ENCODE measurements around the gene FKBP11. TPM values are rescaled to one million over a fixed set of nuclear protein-coding genes. Genes with fewer than 3 reads are reported as not detected.

Gene FKBP11
- total RNA-seq, 3 donors from 2014 or later, result 3.7 to 15.7 (median 13.5) TPM

GRCh38 chr12:48968467-48968866 lies 43.2 kb upstream of the FKBP11 start:
- H3K9me3 ChIP-seq, result no peaks in the 10 kb centered on the region
- H3K4me1 ChIP-seq, result peaks cover 5 to 8% of the 10 kb centered on the region in 2 donors
- no peaks in the 10 kb centered on the region for H3K36me3 ChIP-seq
- no peak overlapping the region for H3K4me3 ChIP-seq
- no peak for DNase-seq (ENCODE audit: low spot score in 2 of 2)
- peaks cover 12 to 42% of the 10 kb centered on the region in 2 donors for H3K27me3 ChIP-seq
- intact Hi-C loops (cut with DNase I; ENCODE audit: low total_unique reads), result no loop called here
- H3K27ac ChIP-seq, result no peak overlapping the region
- no peak for TF ChIP-seq POLR2AphosphoS5 (IDR thresholded peaks at IDR 0.05)
- TF ChIP-seq CTCF (IDR thresholded peaks at IDR 0.05), result no peak
- TF ChIP-seq POLR2A (IDR thresholded peaks at IDR 0.05), result no peak

GRCh38 chr12:48967991-48968390 lies 42.7 kb upstream of the FKBP11 start:
- intact Hi-C loops (cut with DNase I; ENCODE audit: low total_unique reads), result no loop called here
- no peak for TF ChIP-seq POLR2AphosphoS5 (IDR thresholded peaks at IDR 0.05)
- TF ChIP-seq POLR2A (IDR thresholded peaks at IDR 0.05), result no peak
- peaks cover 5 to 8% of the 10 kb centered on the region in 2 donors for H3K4me1 ChIP-seq
- no peak for DNase-seq (ENCODE audit: low spot score in 2 of 2)
- no peak overlapping the region for H3K27ac ChIP-seq
- H3K4me3 ChIP-seq, result no peak overlapping the region
- H3K9me3 ChIP-seq, result no peaks in the 10 kb centered on the region
- H3K27me3 ChIP-seq, result peaks cover 12 to 38% of the 10 kb centered on the region in 2 donors
- no peaks in the 10 kb centered on the region for H3K36me3 ChIP-seq

GRCh38 chr12:48966177-48966895 lies 41.0 kb upstream of the FKBP11 start:
- peaks cover 12 to 21% of the 10 kb centered on the region in 2 donors for H3K27me3 ChIP-seq
- H3K36me3 ChIP-seq, result no peaks in the 10 kb centered on the region
- H3K27ac ChIP-seq, result no peak overlapping the region
- intact Hi-C loops (cut with DNase I; ENCODE audit: low total_unique reads), result no loop called here
- H3K4me3 ChIP-seq, result no peak overlapping the region
- no peaks in the 10 kb centered on the region for H3K9me3 ChIP-seq
- H3K4me1 ChIP-seq, result peaks cover 5 to 8% of the 10 kb centered on the region in 2 donors
- no peak for DNase-seq (ENCODE audit: low spot score in 2 of 2)
- TF ChIP-seq CTCF (IDR thresholded peaks at IDR 0.05), result no peak
- no peak for TF ChIP-seq POLR2AphosphoS5 (IDR thresholded peaks at IDR 0.05)
- no peak for TF ChIP-seq POLR2A (IDR thresholded peaks at IDR 0.05)

GRCh38 chr12:48965298-48965838 lies 40.1 kb upstream of the FKBP11 start:
- TF ChIP-seq POLR2AphosphoS5 (IDR thresholded peaks at IDR 0.05) (no peak), POLR2A (IDR thresholded peaks at IDR 0.05) (no peak), CTCF (IDR thresholded peaks at IDR 0.05) (no peak)
- no peak overlapping the region for H3K4me3 ChIP-seq
- H3K9me3 ChIP-seq, result no peaks in the 10 kb centered on the region
- no peak for DNase-seq (ENCODE audit: low spot score in 2 of 2)
- no peaks in the 10 kb centered on the region for H3K36me3 ChIP-seq
- peaks cover 8 to 11% of the 10 kb centered on the region in 2 donors for H3K27me3 ChIP-seq
- peaks cover 5 to 7% of the 10 kb centered on the region in 2 donors for H3K4me1 ChIP-seq
- intact Hi-C loops (cut with DNase I; ENCODE audit: low total_unique reads), result no loop called here
- H3K27ac ChIP-seq, result no peak overlapping the region

- no peaks in the 10 kb centered on the region for H3K27me3 ChIP-seq
- intact Hi-C loops (cut with DNase I; ENCODE audit: low total_unique reads), result no loop called here
These were observed 36.5 kb upstream of the FKBP11 start for GRCh38 chr12:48961801-48962200.

More at GRCh38 chr12:48961801-48962200, 36.5 kb upstream of the FKBP11 start:
- Histone ChIP-seq H3K4me3 (no peak overlapping the region), H3K36me3 (no peaks in the 10 kb centered on the region), H3K27ac (no peak overlapping the region), H3K4me1 (no peaks in the 10 kb centered on the region), H3K9me3 (no peaks in the 10 kb centered on the region)
- no peak for DNase-seq (ENCODE audit: low spot score in 2 of 2)
- no peak for TF ChIP-seq POLR2AphosphoS5 (IDR thresholded peaks at IDR 0.05)
- TF ChIP-seq POLR2A (IDR thresholded peaks at IDR 0.05), result no peak
- TF ChIP-seq CTCF (IDR thresholded peaks at IDR 0.05), result no peak

Data from breast epithelium (tissue), 4 donors.